ENCODE measurements around the gene PUSL1.

PUSL1 gene

DNA sequence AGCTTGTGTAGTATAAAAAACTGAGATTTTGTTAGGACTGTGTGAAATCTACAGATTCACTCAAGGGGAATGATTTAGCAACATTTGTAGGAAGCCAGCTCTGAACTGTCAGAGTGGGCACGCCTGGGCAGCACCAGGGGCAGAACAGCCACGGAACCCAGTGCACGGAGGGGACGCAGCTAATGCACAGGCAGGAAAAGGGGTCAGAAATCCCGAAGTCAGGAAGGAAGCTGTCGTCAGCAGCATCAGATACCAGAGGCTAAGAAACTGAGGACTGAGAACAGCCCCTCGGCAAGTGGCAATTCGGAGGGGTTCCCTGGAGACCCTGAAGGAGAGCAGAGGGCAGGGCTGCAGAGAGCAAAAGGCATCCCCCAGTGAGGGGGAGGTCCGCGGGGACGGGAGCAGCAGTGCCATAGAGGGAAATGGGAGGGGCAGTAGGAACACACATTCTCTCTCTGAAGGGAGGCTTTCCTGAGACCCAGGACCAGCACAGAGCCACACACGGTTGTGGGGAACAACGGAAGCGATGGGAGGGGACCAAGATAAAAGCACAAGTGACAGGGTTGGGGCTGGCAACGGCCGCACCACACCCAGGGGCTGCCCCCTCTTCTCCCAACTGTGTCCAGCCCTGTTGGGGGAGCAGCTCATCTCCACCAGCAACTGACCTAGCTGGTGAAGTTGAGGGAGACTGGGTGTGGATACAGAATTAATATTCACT is 47.4 kb upstream of the PUSL1 start:
- 80% methylated on average over 14 of the region's 16 CpGs for WGBS
- no peak overlapping the region for H3K4me2 ChIP-seq (ENCODE audit: low read length, poor library complexity, severe bottlenecking)
- H3K18ac ChIP-seq (ENCODE audit: low read depth in 1 of 2, low read length in 2 of 2): peak overlapping the region in 1 of 2 experiments; percentile 26
- H3K27ac ChIP-seq (ENCODE audit: low read length, poor library complexity, severe bottlenecking): no peak overlapping the region
- peak overlapping the region in 1 of 2 experiments; percentile 7 for H3K14ac ChIP-seq (ENCODE audit: low read length in 2 of 2)
- peak overlapping the region; percentile 51 for H2BK5ac ChIP-seq (ENCODE audit: low read depth, low read length, poor library complexity, severe bottlenecking)
- H2BK15ac ChIP-seq (ENCODE audit: low read depth, poor library complexity, severe bottlenecking): no peak overlapping the region
- H4K91ac ChIP-seq (ENCODE audit: low read length): no peak overlapping the region
- H3K9me3 ChIP-seq (ENCODE audit: control insufficient read depth, low read length): no peaks in the 10 kb centered on the region
- H3K27me3 ChIP-seq (ENCODE audit: control insufficient read depth in 1 of 2, insufficient read depth in 1 of 2, low read length in 2 of 2): no peaks in the 10 kb centered on the region
- H2AFZ ChIP-seq (ENCODE audit: low read depth, low read length): no peak overlapping the region
- no peak overlapping the region for H2BK120ac ChIP-seq (ENCODE audit: low read depth, low read length)
- peaks cover 74% of the 10 kb centered on the region in 2 experiments for H3K36me3 ChIP-seq (ENCODE audit: control insufficient read depth in 1 of 2, insufficient read depth in 2 of 2, low read depth in 1 of 2, low read length in 2 of 2)
- peak overlapping the region; percentile 21 for H2AK5ac ChIP-seq (ENCODE audit: low read length, severe bottlenecking)
- H3K23ac ChIP-seq (ENCODE audit: low read length in 2 of 2): no peak overlapping the region
- peak overlapping the region in 1 of 2 experiments; percentile 51 for H2BK12ac ChIP-seq (ENCODE audit: low read length in 2 of 2)
- DNase-seq: no peak
- H3K79me1 ChIP-seq (replicated peaks; ENCODE audit: low read length, poor library complexity, severe bottlenecking): peaks cover 33% of the 10 kb centered on the region
- H4K8ac ChIP-seq (ENCODE audit: low read length): peak overlapping the region; percentile 85
- no peak overlapping the region for H3K4me3 ChIP-seq (ENCODE audit: insufficient read depth in 1 of 2, low read depth in 1 of 2, low read length in 2 of 2)
- peaks cover 40% of the 10 kb centered on the region for H3K4me1 ChIP-seq (ENCODE audit: control insufficient read depth, insufficient read depth, low read depth, low read length)
- H3K9ac ChIP-seq (ENCODE audit: low read length): no peak overlapping the region
- H3K4ac ChIP-seq (ENCODE audit: low read depth in 1 of 2, low read length in 2 of 2): peak overlapping the region in 1 of 2 experiments; percentile 31

DNA sequence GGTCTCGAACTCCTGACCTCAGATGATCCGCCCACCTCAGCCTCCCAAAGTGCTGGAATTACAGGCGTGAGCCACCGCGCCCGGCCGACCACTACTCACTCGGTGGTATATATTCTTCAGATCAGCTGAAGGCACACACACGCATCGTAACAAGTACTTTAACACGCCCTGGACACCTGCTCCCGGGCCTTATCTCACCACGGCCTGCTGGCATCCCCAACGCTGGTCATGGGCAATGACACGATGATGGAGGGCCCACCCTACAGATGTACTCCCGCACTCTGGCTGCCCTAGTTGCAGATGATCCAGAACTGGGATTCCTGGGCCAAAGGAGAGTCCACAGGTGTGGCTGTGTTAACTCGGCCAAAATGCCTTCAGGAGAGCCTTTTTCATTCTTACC is 46.3 kb upstream of the PUSL1 start:
- Histone ChIP-seq H2AK5ac (ENCODE audit: low read length, severe bottlenecking) (no peak overlapping the region), H3K27ac (ENCODE audit: low read length, poor library complexity, severe bottlenecking) (no peak overlapping the region), H4K8ac (ENCODE audit: low read length) (no peak overlapping the region), H2BK15ac (ENCODE audit: low read depth, poor library complexity, severe bottlenecking) (no peak overlapping the region), H2BK5ac (ENCODE audit: low read depth, low read length, poor library complexity, severe bottlenecking) (no peak overlapping the region), H3K4me1 (ENCODE audit: control insufficient read depth, insufficient read depth, low read depth, low read length) (peaks cover 41% of the 10 kb centered on the region), H3K79me1 (replicated peaks; ENCODE audit: low read length, poor library complexity, severe bottlenecking) (peaks cover 27% of the 10 kb centered on the region), H3K27me3 (ENCODE audit: control insufficient read depth in 1 of 2, insufficient read depth in 1 of 2, low read length in 2 of 2) (no peaks in the 10 kb centered on the region), H3K9me3 (ENCODE audit: control insufficient read depth, low read length) (no peaks in the 10 kb centered on the region), H3K4me2 (ENCODE audit: low read length, poor library complexity, severe bottlenecking) (no peak overlapping the region), H3K23ac (ENCODE audit: low read length in 2 of 2) (no peak overlapping the region), H3K4ac (ENCODE audit: low read depth in 1 of 2, low read length in 2 of 2) (no peak overlapping the region), H3K36me3 (ENCODE audit: control insufficient read depth in 1 of 2, insufficient read depth in 2 of 2, low read depth in 1 of 2, low read length in 2 of 2) (peaks cover 68% of the 10 kb centered on the region in 2 experiments), H3K14ac (ENCODE audit: low read length in 2 of 2) (no peak overlapping the region), H3K9ac (ENCODE audit: low read length) (no peak overlapping the region), H3K4me3 (ENCODE audit: insufficient read depth in 1 of 2, low read depth in 1 of 2, low read length in 2 of 2) (no peak overlapping the region), H2AFZ (ENCODE audit: low read depth, low read length) (no peak overlapping the region), H2BK120ac (ENCODE audit: low read depth, low read length) (no peak overlapping the region), H2BK12ac (ENCODE audit: low read length in 2 of 2) (no peak overlapping the region), H4K91ac (ENCODE audit: low read length) (no peak overlapping the region), H3K18ac (ENCODE audit: low read depth in 1 of 2, low read length in 2 of 2) (no peak overlapping the region)
- DNase-seq: no peak
- 98% methylated on average over 17 of the region's 17 CpGs for WGBS

DNA sequence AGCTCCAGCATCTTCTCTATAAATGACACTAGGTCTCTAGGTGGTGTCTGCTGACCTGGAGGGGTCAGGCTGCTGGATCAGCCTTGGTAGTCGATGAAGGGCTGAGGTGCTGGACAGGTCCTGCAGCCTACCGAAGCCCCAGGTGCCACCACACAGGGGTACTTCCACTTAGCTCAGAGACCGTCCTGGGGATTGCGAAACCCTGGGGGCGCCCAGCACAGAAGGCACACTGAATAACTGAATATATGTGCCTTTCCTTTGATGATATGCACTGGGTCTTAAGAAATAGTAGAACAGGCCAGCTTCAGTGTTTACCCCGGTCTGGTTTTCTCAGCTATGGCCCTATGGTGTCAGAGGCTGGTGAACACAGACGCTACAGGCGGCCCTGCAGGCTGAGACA is 45.6 kb upstream of the PUSL1 start:
- Histone ChIP-seq H2BK15ac (ENCODE audit: low read depth, poor library complexity, severe bottlenecking) (no peak overlapping the region), H3K14ac (ENCODE audit: low read length in 2 of 2) (no peak overlapping the region), H3K79me1 (replicated peaks; ENCODE audit: low read length, poor library complexity, severe bottlenecking) (peaks cover 24% of the 10 kb centered on the region), H3K9ac (ENCODE audit: low read length) (no peak overlapping the region), H3K4ac (ENCODE audit: low read depth in 1 of 2, low read length in 2 of 2) (no peak overlapping the region), H3K23ac (ENCODE audit: low read length in 2 of 2) (peak overlapping the region in 1 of 2 experiments; percentile 18), H3K36me3 (ENCODE audit: control insufficient read depth in 1 of 2, insufficient read depth in 2 of 2, low read depth in 1 of 2, low read length in 2 of 2) (peaks cover 69 to 75% of the 10 kb centered on the region in 2 experiments), H3K27me3 (ENCODE audit: control insufficient read depth in 1 of 2, insufficient read depth in 1 of 2, low read length in 2 of 2) (no peaks in the 10 kb centered on the region), H3K9me3 (ENCODE audit: control insufficient read depth, low read length) (no peaks in the 10 kb centered on the region), H3K27ac (ENCODE audit: low read length, poor library complexity, severe bottlenecking) (no peak overlapping the region), H4K8ac (ENCODE audit: low read length) (no peak overlapping the region), H3K4me1 (ENCODE audit: control insufficient read depth, insufficient read depth, low read depth, low read length) (peaks cover 41% of the 10 kb centered on the region), H3K4me3 (ENCODE audit: insufficient read depth in 1 of 2, low read depth in 1 of 2, low read length in 2 of 2) (no peak overlapping the region), H3K4me2 (ENCODE audit: low read length, poor library complexity, severe bottlenecking) (no peak overlapping the region), H4K91ac (ENCODE audit: low read length) (no peak overlapping the region), H3K18ac (ENCODE audit: low read depth in 1 of 2, low read length in 2 of 2) (no peak overlapping the region), H2BK5ac (ENCODE audit: low read depth, low read length, poor library complexity, severe bottlenecking) (no peak overlapping the region), H2AK5ac (ENCODE audit: low read length, severe bottlenecking) (peak overlapping the region; percentile 52), H2BK12ac (ENCODE audit: low read length in 2 of 2) (no peak overlapping the region), H2BK120ac (ENCODE audit: low read depth, low read length) (no peak overlapping the region), H2AFZ (ENCODE audit: low read depth, low read length) (no peak overlapping the region)
- 98% methylated on average over 8 of the region's 8 CpGs for WGBS
- DNase-seq: no peak

DNA sequence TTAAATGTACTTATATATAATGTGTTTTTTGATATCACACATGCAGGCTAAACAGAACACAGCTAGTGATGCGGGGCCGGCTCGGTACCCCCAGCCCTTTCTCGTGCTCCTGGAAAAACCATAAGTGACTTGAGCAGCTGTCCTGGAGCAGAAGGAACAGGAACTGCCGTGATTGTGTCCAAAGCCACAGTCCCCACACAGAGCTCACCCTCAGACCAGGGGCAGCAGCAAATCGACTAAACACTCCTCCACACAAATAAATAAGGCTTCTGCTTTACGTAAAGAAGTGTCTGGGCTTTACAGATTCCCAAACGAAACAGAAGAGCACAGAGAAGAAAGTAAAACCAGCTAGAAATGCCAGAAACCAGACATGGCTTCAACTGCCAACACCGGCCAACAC is 44.4 kb upstream of the PUSL1 start:
- H3K18ac ChIP-seq (ENCODE audit: low read depth in 1 of 2, low read length in 2 of 2): peak overlapping the region; percentile 52 to 64
- no peaks in the 10 kb centered on the region for H3K27me3 ChIP-seq (ENCODE audit: control insufficient read depth in 1 of 2, insufficient read depth in 1 of 2, low read length in 2 of 2)
- peak overlapping the region; percentile 59 for H4K8ac ChIP-seq (ENCODE audit: low read length)
- no peak overlapping the region for H2BK15ac ChIP-seq (ENCODE audit: low read depth, poor library complexity, severe bottlenecking)
- no peak overlapping the region for H2BK120ac ChIP-seq (ENCODE audit: low read depth, low read length)
- 57% methylated on average over 9 of the region's 9 CpGs for WGBS
- H3K23ac ChIP-seq (ENCODE audit: low read length in 2 of 2): no peak overlapping the region
- H2AFZ ChIP-seq (ENCODE audit: low read depth, low read length): no peak overlapping the region
- no peak overlapping the region for H2BK5ac ChIP-seq (ENCODE audit: low read depth, low read length, poor library complexity, severe bottlenecking)
- no peaks in the 10 kb centered on the region for H3K9me3 ChIP-seq (ENCODE audit: control insufficient read depth, low read length)
- no peak overlapping the region for H3K4me3 ChIP-seq (ENCODE audit: insufficient read depth in 1 of 2, low read depth in 1 of 2, low read length in 2 of 2)
- peaks cover 69 to 80% of the 10 kb centered on the region in 2 experiments for H3K36me3 ChIP-seq (ENCODE audit: control insufficient read depth in 1 of 2, insufficient read depth in 2 of 2, low read depth in 1 of 2, low read length in 2 of 2)
- peak overlapping the region in 1 of 2 experiments; percentile 63 for H3K4ac ChIP-seq (ENCODE audit: low read depth in 1 of 2, low read length in 2 of 2)
- peak overlapping the region; percentile 34 for H4K91ac ChIP-seq (ENCODE audit: low read length)
- H3K4me2 ChIP-seq (ENCODE audit: low read length, poor library complexity, severe bottlenecking): no peak overlapping the region
- H3K14ac ChIP-seq (ENCODE audit: low read length in 2 of 2): no peak overlapping the region
- peaks cover 39% of the 10 kb centered on the region for H3K4me1 ChIP-seq (ENCODE audit: control insufficient read depth, insufficient read depth, low read depth, low read length)
- peak overlapping the region in 1 of 2 experiments; percentile 40 for H2BK12ac ChIP-seq (ENCODE audit: low read length in 2 of 2)
- H3K79me1 ChIP-seq (replicated peaks; ENCODE audit: low read length, poor library complexity, severe bottlenecking): peaks cover 19% of the 10 kb centered on the region
- H3K27ac ChIP-seq (ENCODE audit: low read length, poor library complexity, severe bottlenecking): peak overlapping the region; percentile 88
- no peak overlapping the region for H3K9ac ChIP-seq (ENCODE audit: low read length)
- peak; percentile 76 for DNase-seq
- peak overlapping the region; percentile 95 for H2AK5ac ChIP-seq (ENCODE audit: low read length, severe bottlenecking)

Data from mesenchymal stem cell (in vitro differentiated cells and primary cell).